ENCODE measurements around the gene HSF4.
A peak's percentile ranks its signal among the peaks of the same experiment; 100 is the strongest.

The HSF4 gene

GRCh38 chr16:67166598-67167168, 2.1 kb downstream of the HSF4 start:
- no peak for DNase-seq (ENCODE audit: low spot score)

- no peak for DNase-seq (ENCODE audit: low spot score)
Observed at GRCh38 chr16:67167588-67167987, 3.0 kb downstream of the HSF4 start.

- DNase-seq (ENCODE audit: low spot score), result no peak
Observed at GRCh38 chr16:67169011-67169451, 4.5 kb downstream of the HSF4 start.

- DNase-seq (ENCODE audit: low spot score), result no peak
Observed at GRCh38 chr16:67169642-67170167, 5.2 kb downstream of the HSF4 start.

DNA sequence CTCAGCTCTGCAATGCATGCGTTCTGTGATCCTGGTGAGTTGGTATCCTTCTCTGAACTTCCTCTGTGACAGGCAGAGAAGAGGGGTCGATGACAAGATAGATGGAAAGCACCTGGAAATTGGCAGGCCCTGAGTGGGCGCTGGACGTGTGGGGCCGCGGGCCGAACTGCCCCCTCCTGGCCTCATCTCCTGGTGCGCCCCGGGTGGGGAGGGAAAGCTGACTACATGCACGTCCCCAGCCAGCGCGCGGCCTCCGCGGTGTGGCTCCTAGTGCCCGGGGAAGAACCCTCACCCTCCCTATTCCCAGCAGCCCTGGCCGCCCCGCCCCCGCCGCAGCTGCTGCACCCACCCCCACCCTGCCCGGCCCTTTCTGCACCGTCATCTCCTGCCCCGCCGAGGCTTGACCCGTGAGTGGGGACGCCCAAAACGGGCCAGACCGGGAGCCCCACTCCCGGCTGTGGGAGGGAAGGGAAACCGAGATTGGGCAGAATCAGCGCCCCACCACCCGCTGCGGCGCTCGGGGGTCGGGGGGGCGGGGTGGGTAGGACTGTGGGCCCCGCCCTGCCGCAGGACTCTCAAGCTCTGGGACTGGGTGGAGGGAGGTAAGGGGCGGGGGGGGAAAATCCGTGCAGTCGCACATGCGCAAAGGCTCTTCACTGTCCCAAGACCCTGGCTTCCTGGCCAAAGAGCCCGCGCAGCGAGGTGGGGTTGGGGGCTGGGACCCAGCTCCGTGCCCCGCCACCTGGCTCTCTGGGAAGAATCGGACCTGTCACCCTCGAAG, 5.8 kb downstream of the HSF4 start, which contains the start of gene NOL3:
Gene NOL3 (plus strand): TSS at position 371 of the 781 bp plus-strand sequence.
- no peak for DNase-seq (ENCODE audit: low spot score)

DNA sequence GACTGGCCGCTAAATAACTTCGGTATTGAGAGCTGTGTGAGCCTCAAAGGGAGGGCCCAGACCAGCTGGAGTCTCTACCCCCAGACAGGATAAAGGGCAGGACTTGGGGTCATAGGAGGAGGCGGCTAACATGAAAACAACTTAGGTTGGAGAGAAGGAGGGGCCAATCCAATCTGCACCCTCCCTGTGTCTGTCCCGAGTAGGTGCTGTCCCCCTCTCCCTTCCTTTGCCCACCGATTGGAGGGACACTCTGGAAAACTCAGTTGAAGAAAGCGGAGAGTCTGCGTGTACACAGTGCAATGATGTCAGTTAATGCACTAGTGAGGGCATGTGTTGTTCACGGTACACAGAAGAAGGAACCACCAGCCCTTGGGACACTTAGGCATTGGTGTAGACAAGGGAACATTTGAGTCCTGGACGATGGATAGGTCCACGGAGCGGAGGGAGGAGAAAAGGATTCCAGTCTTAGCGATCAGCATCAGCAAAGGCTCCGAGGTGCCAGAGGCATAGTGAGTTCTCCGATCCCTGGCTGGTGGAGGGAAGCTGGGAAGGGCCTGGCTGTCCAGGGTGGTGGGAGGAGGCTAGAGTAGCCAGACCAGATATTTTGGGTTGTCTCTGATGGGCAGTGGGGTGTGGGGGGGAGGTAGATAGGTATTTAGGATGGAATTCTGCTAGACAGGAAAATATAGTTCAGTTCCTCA, 6.6 kb downstream of the HSF4 start:
- DNase-seq (ENCODE audit: low spot score), result no peak

- no peak for DNase-seq (ENCODE audit: low spot score)
Observed at GRCh38 chr16:67173323-67173722, 8.8 kb downstream of the HSF4 start.

DNA sequence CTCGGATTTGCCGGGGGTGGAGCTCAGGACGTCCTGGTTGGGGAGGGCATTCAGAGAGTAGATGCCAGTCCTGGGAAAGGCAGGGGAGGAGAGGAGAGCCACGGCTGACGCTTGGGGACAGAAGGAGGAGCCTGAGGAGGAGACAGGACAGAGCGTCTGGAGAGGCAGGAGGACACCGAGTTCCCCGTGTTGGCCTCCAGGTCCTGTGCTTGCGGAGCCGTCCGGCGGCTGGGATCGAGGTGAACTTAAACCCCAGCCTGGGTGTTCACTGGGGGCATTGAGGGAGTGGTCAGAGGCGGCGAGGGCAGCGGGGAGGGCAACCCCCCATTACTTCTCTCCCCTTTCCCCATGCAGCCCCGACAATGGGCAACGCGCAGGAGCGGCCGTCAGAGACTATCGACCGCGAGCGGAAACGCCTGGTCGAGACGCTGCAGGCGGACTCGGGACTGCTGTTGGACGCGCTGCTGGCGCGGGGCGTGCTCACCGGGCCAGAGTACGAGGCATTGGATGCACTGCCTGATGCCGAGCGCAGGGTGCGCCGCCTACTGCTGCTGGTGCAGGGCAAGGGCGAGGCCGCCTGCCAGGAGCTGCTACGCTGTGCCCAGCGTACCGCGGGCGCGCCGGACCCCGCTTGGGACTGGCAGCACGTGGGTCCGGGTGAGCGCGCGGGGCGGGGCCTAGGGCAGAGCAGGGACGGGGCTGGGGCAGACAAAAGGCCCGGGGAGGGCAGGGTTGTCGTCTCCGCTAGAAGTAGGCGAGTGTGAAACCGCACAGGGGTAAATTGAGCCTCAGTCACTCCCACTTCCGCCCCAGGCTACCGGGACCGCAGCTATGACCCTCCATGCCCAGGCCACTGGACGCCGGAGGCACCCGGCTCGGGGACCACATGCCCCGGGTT, 9.5 kb downstream of the HSF4 start:
- DNase-seq (ENCODE audit: low spot score), result no peak

GRCh38 chr16:67174706-67175231, 10.2 kb downstream of the HSF4 start:
- DNase-seq (ENCODE audit: low spot score), result no peak

GRCh38 chr16:67176662-67177061, 12.1 kb downstream of the HSF4 start:
- no peak for DNase-seq (ENCODE audit: low spot score)

- DNase-seq (ENCODE audit: low spot score), result no peak
Observed at GRCh38 chr16:67177743-67178699, 13.5 kb downstream of the HSF4 start.

- no peak for DNase-seq (ENCODE audit: low spot score)
Observed at GRCh38 chr16:67179421-67180080, 15.0 kb downstream of the HSF4 start.

- no peak for DNase-seq (ENCODE audit: low spot score)
Observed at GRCh38 chr16:67180166-67180565, 15.6 kb downstream of the HSF4 start.

- no peak for DNase-seq (ENCODE audit: low spot score)
Observed at GRCh38 chr16:67181346-67181745, 16.8 kb downstream of the HSF4 start.

GRCh38 chr16:67182288-67182687, 17.7 kb downstream of the HSF4 start:
- DNase-seq (ENCODE audit: low spot score), result no peak

DNA sequence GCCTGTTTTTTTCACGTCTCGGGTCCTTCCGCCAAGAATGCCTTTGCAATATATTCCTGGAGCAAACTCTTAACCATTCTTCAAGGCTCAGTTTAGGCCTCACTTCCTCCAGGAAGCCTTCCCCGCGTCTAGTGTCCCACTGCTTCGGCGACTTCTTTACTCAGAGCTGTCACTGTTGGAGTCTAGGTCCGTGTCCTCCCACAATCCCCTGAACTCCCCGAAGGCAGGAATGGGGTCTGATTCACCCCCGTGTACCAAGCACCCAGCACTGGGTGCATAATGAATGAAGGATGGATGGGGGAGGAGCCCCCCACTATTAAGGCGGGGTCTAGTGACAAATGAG, 18.7 kb downstream of the HSF4 start:
- DNase-seq (ENCODE audit: low spot score), result no peak

DNA sequence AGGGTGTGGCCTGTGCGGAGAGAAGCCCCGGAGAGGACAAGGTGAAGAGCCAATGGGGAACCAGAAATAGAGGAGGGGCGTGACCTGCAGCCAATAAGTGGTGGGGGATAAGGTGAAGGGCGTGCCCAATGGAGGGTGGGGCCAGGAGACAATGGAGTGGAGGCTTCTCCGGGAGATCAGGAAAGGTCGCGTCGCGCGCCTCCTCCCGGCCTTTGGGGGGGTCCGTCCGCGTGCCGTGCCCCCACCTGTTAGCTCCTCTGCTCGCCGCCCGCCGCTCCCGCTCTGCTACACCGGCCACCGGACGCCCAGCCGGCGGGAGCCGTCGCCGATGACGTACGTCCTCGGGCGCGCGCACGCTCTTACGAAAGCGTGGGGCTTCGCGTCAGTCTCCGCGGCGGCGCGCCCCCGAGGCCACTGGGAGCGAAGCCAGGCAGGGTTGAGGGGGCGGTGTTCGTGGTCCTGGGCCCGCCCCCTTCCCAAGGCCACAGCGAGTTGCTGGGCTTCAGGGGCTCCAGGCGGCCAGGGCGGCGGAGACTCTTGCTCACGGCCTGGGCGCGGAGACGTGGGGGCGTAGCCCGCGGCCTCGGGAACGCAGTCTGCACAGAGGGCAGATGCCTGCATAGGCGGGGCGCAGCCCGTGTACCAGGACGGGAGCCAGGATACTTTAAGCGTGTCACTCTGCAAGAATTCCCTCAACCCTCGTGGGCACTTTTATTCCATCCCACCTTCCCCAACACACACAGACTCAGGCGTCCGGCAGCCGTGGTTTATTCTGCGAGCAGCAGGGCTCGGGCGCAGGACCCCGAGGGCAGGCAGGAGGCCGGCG, 19.3 kb downstream of the HSF4 start, which contains the start of gene MATCAP1:
Gene MATCAP1 (minus strand): TSS at position 337 of the 826 bp plus-strand sequence. CDS start 3,353 bp downstream, outside the sequence.
- peak; percentile 97 for DNase-seq (ENCODE audit: low spot score)

GRCh38 chr16:67184453-67184994, 20.0 kb downstream of the HSF4 start:
- DNase-seq (ENCODE audit: low spot score), result no peak

Measured in left forelimb (tissue), 1 donor.